Fibroblast of skin of scalp (primary cell): ENCODE measurements around the gene TUBA1A.
"Not testable (repeated sequence)": the region's sequence is repeated elsewhere in the genome, so short reads cannot be mapped to it uniquely, and the experiment has no call there.

Experiments
- DNase-seq: peaks from one replicate; pipeline ENCODE4 v3.0.0-alpha.2; 2013

The TUBA1A gene

GRCh38 chr12:49146406-49146805 is 42.5 kb downstream of the TUBA1A start:
- no peak for DNase-seq

DNA sequence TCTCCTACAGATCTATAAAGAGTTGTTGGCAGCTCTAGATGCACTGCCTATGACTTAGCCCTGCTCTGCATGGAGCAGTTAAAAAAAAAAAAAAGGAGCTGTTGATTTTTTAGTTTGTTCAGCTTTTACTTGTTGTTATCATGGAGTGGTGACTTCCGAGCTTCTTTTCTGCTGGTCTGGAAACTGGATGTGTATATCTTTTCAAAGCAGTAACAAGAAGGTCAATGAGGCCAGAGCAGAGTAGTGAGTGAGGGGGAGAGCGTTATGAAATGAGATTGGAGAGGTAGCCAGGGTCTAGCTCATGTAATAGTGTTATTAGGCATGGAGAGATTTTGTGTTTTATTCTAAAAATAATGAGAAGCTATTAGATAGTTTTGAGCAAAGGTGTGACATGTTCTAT is 44.5 kb downstream of the TUBA1A start:
- no peak for DNase-seq

DNA sequence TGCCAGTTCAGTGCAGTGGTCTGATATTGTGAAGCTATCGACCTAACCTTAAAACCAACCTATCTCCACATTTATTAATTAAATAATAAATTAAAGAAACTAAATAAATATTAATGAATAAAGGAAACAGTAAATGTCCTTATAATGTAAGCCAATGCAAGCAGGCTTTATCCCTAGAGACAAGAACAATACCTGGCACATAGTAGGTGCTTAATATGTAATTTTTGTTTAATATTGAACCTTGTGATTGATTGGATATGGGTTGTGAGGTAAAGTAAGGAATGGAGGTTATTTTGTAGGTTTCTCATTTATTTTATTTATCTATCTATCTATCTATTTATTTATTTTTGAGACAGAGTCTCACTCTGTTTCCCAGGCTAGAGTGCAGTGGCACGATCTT is 49.9 kb downstream of the TUBA1A start:
- no peak for DNase-seq

DNA sequence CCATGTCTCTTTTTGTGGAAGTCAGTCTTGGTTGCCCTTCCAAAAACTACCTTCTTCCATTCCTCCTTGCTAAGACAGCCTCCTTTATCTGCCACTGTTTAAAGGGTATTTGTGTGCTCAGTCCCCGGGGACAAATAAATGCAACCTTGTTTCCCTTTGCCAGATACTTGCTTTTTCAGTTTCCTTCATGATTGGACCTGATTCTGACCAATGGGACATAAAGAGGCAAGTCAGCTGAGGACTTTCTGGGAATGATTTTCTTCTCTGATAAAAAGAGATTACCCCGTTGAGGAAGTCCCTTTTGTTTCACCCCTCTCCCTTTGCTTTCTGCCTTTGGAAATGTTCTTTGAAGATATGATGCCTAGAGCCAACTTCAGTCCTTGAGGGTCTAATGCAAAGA is 50.3 kb downstream of the TUBA1A start:
- no peak for DNase-seq

GRCh38 chr12:49137476-49137875 is 51.4 kb downstream of the TUBA1A start:
- DNase-seq: no peak

DNA sequence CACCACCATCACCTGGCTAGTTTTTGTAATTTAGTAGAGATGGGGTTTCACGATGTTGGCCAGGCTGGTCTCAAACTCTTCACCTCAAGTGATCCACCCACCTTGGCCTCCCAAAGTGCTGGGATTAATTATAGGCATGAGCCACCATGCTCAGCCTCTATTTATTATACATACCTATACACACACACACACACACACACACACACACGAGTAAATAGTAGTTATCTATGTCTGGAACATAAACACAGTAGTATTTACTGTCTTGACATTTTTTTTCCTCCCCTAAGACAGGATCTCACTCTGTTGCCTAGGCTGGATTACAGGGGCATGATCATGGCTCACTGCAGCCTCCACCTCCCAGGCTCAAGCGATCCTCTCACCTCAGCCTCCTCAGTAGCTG is 51.9 kb downstream of the TUBA1A start:
- DNase-seq: not testable (repeated sequence)
